HepG2 (cell line): ENCODE data around the gene ART4.

ENCODE experiments used
- BHLHE40 ChIP-seq: IDR thresholded peaks from 2 replicates; pipeline ENCODE4 v1.6.1; 2011; ENCODE audit warnings: low read length, improper control_type of control experiment
- FOXK2 ChIP-seq: fragments of 450-650 bp; IDR thresholded peaks from 2 replicates; pipeline ENCODE4 v1.6.1; 2016
- GABPA ChIP-seq, 2 experiments: IDR thresholded peaks; 2 replicates each; pipeline ENCODE4 v1.6.1; 2011 to 2016; ENCODE audit warnings: low read depth in 2 of 2, low read length in 1 of 2, missing biosample characterization in 1 of 2, missing genetic modification characterization in 1 of 2
- GATA4 ChIP-seq: sonication (generic); IDR thresholded peaks from 2 replicates; pipeline ENCODE4 v1.6.1; 2016; ENCODE audit warnings: antibody characterized with exemption, low read depth, borderline replicate concordance
- KDM4B ChIP-seq: sonication (generic); formaldehyde crosslinking; IDR thresholded peaks from 2 replicates; pipeline ENCODE4 v1.4.0; 2020; ENCODE audit warnings: missing genetic modification reagents
- MYC ChIP-seq: sonication (generic); formaldehyde crosslinking; IDR thresholded peaks from 2 replicates; pipeline ENCODE4 v1.9.0; 2021; ENCODE audit warnings: missing genetic modification reagents, borderline replicate concordance
- POLR2A ChIP-seq, 2 experiments: IDR thresholded peaks; 2 replicates each; pipeline ENCODE4 v1.6.1; 2011; ENCODE audit warnings: low read depth in 2 of 2, low read length in 2 of 2, mild to moderate bottlenecking in 1 of 2, moderate library complexity in 1 of 2; ENCODE audit not compliant: insufficient read depth in 1 of 2
- YY1 ChIP-seq: IDR thresholded peaks from 2 replicates; pipeline ENCODE4 v1.6.1; 2011; ENCODE audit warnings: low read length, low read depth, moderate library complexity, mild to moderate bottlenecking; ENCODE audit not compliant: insufficient read depth, insufficient replicate concordance
- ZBTB14 ChIP-seq: sonication (generic); formaldehyde crosslinking; IDR thresholded peaks from 2 replicates; pipeline ENCODE4 v1.4.0; 2020; ENCODE audit warnings: missing genetic modification reagents
- ZNF354B ChIP-seq: sonication (generic); formaldehyde crosslinking; IDR thresholded peaks from 2 replicates; pipeline ENCODE4 v1.8.0; 2022; ENCODE audit warnings: mild to moderate bottlenecking, missing genetic modification reagents
- ZNF674 ChIP-seq: sonication (generic); formaldehyde crosslinking; IDR thresholded peaks from 2 replicates; pipeline ENCODE4 v1.5.0; 2020; ENCODE audit warnings: low read depth, mild to moderate bottlenecking, missing genetic modification reagents
- TF ChIP-seq, protein P1 (sequence below): fragments of 450-650 bp; IDR thresholded peaks from 2 replicates; pipeline ENCODE4 v1.6.1; 2017; ENCODE audit warnings: mild to moderate bottlenecking
- TF ChIP-seq, protein P2 (sequence below): sonication (generic); formaldehyde crosslinking; IDR thresholded peaks from 2 replicates; pipeline ENCODE4 v1.5.0; 2020; ENCODE audit warnings: mild to moderate bottlenecking, missing genetic modification reagents, moderate library complexity
- TF ChIP-seq, protein P3 (sequence below): sonication (generic); formaldehyde crosslinking; conservative IDR thresholded peaks from 2 replicates; pipeline ENCODE4 v1.8.1; 2023; ENCODE audit warnings: missing genetic modification reagents

DNA sequence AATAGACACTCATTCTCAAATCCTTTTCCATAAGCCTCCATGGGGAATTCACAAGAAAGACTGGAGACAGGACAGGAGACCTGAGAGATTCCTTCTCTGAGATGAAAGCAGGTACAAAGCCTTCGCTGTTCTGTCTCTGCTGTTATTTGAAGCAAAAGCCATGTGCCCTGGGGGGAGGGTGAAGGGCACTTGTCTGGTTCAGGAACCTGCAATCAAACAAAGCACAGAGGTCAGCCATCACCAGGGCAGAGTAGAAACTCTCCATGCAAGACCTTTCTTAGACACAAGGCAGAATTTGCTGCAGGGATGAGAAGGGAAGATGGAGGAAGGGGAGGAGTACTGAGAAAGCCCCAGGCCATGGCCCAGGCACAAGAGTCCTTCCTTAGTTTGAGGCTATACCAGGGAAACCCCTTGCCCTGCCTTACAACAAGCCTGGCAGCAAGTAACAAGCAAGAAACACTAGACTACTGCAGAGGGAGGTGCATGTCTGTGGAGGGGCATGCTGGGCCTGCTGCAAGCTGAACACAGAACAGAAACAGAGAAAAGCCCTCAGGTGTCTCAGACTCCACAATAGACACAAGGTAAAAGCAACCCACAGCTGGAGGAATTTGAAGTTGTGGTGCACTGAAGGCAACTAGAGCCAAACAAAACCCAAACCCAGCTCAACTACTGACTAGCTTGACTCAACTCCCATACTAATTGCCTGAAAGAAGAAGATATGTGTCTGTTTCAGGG, 7.8 kb upstream of the ART4 start:
- TF ChIP-seq, protein P1, sequence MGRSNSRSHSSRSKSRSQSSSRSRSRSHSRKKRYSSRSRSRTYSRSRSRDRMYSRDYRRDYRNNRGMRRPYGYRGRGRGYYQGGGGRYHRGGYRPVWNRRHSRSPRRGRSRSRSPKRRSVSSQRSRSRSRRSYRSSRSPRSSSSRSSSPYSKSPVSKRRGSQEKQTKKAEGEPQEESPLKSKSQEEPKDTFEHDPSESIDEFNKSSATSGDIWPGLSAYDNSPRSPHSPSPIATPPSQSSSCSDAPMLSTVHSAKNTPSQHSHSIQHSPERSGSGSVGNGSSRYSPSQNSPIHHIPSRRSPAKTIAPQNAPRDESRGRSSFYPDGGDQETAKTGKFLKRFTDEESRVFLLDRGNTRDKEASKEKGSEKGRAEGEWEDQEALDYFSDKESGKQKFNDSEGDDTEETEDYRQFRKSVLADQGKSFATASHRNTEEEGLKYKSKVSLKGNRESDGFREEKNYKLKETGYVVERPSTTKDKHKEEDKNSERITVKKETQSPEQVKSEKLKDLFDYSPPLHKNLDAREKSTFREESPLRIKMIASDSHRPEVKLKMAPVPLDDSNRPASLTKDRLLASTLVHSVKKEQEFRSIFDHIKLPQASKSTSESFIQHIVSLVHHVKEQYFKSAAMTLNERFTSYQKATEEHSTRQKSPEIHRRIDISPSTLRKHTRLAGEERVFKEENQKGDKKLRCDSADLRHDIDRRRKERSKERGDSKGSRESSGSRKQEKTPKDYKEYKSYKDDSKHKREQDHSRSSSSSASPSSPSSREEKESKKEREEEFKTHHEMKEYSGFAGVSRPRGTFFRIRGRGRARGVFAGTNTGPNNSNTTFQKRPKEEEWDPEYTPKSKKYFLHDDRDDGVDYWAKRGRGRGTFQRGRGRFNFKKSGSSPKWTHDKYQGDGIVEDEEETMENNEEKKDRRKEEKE = no peak
- TF ChIP-seq MYC (CRISPR knock-in tag) (no peak), ZNF674 (CRISPR knock-in tag) (no peak), BHLHE40 (no peak), GATA4 (no peak), GABPA (IDR thresholded peaks at IDR 0.05; ENCODE audit: low read depth, low read length) (no peak), GABPA (CRISPR knock-in tag; IDR thresholded peaks at IDR 0.05; ENCODE audit: low read depth) (no peak), ZBTB14 (CRISPR knock-in tag) (no peak), POLR2A (IDR thresholded peaks at IDR 0.05; ENCODE audit: insufficient read depth in 1 of 2, low read depth in 2 of 2, low read length in 2 of 2) (no peak), KDM4B (CRISPR knock-in tag) (no peak), YY1 (no peak), ZNF354B (CRISPR knock-in tag) (no peak), FOXK2 (no peak)
- TF ChIP-seq, protein P2, sequence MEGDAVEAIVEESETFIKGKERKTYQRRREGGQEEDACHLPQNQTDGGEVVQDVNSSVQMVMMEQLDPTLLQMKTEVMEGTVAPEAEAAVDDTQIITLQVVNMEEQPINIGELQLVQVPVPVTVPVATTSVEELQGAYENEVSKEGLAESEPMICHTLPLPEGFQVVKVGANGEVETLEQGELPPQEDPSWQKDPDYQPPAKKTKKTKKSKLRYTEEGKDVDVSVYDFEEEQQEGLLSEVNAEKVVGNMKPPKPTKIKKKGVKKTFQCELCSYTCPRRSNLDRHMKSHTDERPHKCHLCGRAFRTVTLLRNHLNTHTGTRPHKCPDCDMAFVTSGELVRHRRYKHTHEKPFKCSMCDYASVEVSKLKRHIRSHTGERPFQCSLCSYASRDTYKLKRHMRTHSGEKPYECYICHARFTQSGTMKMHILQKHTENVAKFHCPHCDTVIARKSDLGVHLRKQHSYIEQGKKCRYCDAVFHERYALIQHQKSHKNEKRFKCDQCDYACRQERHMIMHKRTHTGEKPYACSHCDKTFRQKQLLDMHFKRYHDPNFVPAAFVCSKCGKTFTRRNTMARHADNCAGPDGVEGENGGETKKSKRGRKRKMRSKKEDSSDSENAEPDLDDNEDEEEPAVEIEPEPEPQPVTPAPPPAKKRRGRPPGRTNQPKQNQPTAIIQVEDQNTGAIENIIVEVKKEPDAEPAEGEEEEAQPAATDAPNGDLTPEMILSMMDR (CRISPR knock-in tag) = no peak
- TF ChIP-seq, protein P3, sequence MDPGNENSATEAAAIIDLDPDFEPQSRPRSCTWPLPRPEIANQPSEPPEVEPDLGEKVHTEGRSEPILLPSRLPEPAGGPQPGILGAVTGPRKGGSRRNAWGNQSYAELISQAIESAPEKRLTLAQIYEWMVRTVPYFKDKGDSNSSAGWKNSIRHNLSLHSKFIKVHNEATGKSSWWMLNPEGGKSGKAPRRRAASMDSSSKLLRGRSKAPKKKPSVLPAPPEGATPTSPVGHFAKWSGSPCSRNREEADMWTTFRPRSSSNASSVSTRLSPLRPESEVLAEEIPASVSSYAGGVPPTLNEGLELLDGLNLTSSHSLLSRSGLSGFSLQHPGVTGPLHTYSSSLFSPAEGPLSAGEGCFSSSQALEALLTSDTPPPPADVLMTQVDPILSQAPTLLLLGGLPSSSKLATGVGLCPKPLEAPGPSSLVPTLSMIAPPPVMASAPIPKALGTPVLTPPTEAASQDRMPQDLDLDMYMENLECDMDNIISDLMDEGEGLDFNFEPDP (CRISPR knock-in tag) = no peak
